AG08396 (cell line): ENCODE measurements around the gene MRS2.

Experiments
- DNase-seq: peaks from one replicate; pipeline ENCODE4 v3.0.0; 2012; ENCODE audit warnings: low spot score, mixed read lengths

MRS2 gene

GRCh38 chr6:24431045-24431451 lies 28.3 kb downstream of the MRS2 start:
- DNase-seq = peak; percentile 44

DNA sequence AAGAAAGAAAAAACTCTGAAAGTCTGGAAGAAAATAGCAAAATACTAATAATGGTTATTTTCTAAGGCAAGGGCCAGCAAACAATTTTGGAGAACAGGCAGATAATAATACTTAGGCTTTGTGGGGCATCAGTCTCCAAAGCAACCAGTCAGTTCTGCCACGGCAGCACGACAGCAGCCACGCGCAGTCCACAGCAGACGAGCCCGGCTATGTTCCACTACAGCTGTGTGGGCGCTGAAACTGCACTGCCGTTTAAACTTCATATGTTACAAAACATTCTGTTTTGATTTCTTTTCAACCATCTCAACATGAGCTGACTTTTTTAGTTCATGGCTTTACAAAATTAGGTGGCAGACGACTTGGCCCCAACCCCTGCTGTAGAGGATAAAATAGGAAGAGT lies 29.9 kb downstream of the MRS2 start:
- DNase-seq = no peak

DNA sequence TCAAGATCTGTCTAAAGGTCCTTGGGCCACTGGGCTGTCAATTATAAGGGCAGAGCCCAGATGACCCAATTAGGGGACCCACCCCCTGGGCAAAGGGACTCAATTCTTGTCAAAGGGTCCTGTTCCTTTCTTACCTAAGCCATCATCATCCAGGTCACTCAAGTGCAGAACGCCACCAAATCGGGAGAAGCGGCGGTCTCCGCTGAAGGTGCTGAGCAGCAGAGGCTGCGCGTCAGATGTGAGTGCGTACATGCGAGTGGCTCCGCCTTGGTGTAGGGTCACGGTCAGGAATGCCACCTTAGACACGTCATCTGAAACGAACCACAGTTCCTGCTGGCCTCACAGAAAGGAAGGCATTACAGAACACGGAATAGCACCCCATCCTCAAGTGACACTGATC lies 34.2 kb downstream of the MRS2 start:
- no peak for DNase-seq

GRCh38 chr6:24439858-24440539 lies 37.3 kb downstream of the MRS2 start:
- DNase-seq = no peak

DNA sequence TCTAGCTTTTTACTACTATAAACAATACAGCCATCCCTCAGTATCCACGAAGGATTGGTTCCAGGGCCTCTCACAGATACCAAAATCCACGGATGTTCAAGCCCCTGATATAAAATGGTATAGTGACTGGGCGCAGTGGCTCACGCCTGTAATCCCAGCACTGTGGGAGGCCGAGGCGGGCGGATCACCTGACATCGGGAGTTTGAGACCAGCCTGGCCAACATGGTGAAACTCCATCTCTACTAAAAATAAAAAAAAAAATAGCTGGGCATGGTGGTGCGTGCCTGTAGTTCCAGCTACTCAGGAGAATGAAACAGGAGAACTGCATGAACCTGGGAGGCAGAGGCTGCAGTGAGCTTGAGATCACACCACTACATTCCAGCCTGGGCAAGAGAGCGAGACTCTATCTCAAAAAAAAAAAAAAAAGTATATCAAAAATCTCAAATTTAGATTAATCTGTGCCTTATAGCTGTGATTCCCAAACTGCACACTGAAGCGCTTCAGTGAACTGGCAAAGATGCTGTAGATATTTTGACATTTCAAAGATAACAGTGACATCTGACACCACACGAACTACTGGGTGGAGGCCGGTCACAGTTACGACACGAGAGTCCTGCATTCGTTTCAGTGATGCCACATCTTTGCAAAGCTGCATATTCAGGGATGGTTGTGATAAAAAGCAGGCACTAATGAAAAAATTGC lies 38.3 kb downstream of the MRS2 start:
- no peak for DNase-seq

DNA sequence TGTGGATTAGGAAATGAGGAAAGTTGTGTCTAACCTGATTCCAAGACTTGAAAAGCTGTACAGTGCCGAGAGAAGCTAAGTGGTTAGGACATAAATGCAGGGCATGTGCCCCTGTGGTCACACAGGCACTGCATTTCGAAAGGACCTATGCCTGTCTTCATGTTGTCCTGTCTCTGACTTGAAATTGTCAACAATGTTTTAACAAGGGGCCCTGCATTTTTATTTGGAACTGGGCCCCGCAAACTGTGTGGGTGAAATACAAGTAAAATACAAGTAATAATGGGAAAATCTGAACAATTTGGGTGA lies 38.8 kb downstream of the MRS2 start:
- DNase-seq = no peak

GRCh38 chr6:24444588-24444987 lies 41.9 kb downstream of the MRS2 start:
- no peak for DNase-seq

DNA sequence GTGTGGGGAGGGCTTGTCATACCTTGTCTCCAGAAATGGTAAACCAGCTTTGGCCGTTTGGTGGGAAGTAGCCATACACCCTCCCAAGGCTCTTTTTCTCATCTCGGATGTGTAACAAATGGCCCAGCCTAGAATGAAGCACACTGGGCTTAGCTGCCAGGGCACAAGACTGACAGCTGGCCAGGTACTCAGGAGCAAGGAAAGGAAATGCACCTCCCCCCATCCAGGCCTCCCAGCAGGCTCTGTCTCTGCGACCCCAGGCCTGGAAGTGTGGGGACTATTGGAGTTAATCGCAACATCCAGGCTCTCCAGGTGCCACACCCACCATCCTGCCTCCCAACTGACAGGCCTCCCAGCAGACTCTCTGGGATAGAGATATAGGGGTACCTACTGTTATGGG lies 43.0 kb downstream of the MRS2 start:
- DNase-seq = no peak

GRCh38 chr6:24446670-24447069 lies 43.9 kb downstream of the MRS2 start:
- DNase-seq = no peak

GRCh38 chr6:24448396-24448795 lies 45.7 kb downstream of the MRS2 start:
- DNase-seq = no peak

DNA sequence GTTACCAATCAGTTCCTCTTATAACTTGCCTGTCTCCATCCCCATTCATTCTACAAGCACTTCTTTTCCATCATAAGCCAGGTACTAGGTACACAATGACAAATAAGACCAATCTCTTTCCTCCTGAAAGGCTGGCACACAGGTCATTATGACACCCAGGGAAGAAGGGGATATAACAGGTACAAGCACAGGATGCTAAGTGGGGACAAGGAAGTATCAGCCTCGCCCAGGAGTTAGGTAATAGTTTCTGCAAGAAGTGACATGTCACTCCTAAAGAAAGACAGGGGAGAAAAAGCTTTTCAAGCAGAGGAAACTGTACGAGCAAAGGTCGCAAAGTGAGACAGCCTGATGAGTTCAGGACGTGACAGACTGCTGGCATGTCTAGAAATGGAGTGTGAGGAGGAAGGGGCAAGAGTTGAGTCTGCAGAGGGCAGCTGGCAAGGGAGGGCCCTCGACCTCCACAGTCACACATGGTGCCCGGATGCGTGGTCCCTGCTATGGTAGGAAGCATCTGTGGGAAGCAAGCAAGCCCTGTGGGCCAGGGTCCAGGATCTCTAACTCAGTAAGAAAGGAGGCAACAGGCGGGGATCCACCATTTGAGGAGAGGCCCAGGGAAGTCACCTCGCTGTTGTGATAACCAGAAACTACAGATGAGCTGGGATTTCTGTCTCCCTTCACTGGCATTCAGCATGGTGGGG lies 46.2 kb downstream of the MRS2 start:
- DNase-seq = no peak

- DNase-seq = no peak
Measured at GRCh38 chr6:24451581-24452388, 49.0 kb downstream of the MRS2 start.

DNA sequence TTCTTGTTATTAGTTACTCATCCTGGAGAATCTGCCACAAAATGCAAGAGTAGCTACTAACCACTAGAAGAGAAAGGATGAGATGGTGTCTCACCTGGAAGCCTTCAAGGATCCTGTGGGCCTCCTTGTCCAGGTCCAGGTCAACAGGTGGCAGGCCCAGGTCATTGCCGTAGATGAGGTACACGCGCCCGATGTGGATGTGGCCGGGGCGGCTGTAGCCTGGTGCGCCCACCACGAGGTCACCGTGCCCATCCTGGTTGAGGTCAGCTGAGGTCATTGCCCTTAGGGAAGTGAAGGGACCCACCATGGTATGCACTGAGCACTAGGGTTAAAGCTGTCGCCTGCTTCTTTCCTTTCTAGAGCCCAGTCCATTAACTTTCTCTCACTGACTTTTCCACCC lies 51.2 kb downstream of the MRS2 start:
- no peak for DNase-seq

DNA sequence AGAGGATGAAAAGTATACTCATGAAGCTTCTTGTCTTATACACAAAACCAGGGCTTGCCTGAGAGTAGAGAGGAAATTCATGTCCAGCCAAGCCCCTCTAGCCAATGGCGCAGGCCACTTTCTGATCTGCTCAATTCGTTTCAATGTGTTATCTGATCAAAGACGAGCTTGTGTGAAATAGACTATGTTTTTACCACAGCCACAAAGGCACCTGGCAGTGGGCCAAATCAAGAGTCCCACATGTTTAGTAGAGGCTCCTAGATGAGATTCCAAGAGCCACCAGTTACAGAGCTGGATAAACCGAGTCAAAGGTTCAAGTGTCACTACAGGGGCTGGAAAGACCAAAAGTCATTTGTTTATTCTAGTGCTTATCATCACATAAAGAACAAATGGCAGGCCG lies 51.7 kb downstream of the MRS2 start:
- DNase-seq = no peak

- no peak for DNase-seq
Measured at GRCh38 chr6:24455061-24455460, 52.3 kb downstream of the MRS2 start.

DNA sequence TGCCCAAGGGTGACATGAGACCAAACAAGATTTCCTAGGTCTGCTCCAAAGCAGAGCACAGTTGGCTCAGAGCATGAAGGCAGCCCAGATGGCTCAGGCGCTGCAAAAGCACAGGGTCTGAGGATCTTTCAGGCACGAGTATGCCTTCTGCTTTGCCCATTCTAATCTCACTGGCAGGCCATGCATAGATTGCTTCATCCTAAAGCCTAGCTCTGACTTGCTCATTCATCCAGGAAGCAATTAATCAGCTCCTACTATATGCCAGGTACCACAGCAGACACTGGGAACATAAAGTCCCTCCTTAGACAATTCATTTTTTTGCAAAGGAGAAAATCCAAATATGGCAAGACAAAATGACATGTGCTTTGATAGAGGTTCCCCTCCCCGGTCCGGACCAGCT lies 55.4 kb downstream of the MRS2 start:
- DNase-seq = no peak

DNA sequence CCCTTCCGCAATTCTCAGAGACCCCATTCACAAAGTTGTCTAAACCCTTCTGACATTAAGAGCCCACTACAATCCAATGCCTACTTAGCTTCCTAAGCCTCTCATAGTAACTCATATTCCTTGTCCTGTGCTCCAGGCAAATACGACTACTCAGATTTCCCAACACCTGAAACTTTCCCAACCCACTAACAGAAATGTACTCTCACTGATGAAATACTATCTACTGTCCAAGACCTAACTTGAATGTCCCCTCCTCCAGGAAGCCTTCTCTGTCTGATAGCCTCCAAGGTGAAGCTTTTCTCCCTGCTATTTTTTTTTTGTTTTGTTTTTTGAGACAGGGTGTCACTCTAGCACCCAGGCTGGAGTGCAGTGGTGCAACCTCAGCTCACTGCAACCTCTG lies 56.2 kb downstream of the MRS2 start:
- DNase-seq = no peak

- no peak for DNase-seq
Measured at GRCh38 chr6:24460966-24461365, 58.2 kb downstream of the MRS2 start.

- DNase-seq = no peak
Measured at GRCh38 chr6:24464253-24465038, 61.7 kb downstream of the MRS2 start.

DNA sequence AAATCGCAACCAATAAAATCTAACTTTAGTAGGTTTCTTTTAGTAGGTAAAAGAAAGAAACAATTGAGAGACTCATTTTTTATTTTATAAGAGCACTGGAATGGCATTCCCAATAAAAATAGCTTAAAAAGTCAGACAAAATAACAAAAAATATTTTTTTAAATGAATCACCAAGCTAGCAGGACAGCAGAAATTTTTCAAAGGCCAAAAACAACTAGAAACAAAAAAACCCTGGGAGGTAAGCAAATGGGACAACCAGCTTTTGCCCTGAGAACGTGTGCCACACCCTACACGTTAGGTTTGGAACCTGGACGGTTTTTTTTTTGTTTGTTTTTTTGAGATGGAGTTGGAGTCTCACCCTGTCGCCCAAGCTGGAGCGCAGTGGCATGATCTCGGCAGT lies 67.1 kb downstream of the MRS2 start:
- DNase-seq = no peak

GRCh38 chr6:24472181-24472580 lies 69.4 kb downstream of the MRS2 start:
- no peak for DNase-seq
